GM12878 (cell line): Measurements from ENCODE around the gene FAM167B. TPM values are rescaled to one million over a fixed set of nuclear protein-coding genes. Genes with fewer than 3 reads are reported as not detected.

Experiments used
- ATAC-seq: fragments of 200-7000 bp; cut with Tn5 transposase; 3 replicates; pipeline ENCODE4 v1.9.1; 2020; ENCODE audit warnings: mild to moderate bottlenecking, moderate library complexity
- BruUV-seq: library from RNA; stranded (reverse); fragments of 400-500 nt; replicated peaks from 2 replicates; lab custom pipeline; 2021; lab: Mats Ljungman, UMichigan
- CTCF ChIA-PET: fragments of 300-600 bp; sonication (Branson Sonifier 250); formaldehyde crosslinking; extraction: SDS; loops from one replicate; lab custom pipeline; 2021; ENCODE audit warnings: inconsistent platforms; lab: Yijun Ruan, JAX
- POLR2A ChIA-PET: fragments of 350-600 bp; formaldehyde crosslinking; extraction: SDS; loops from one replicate; lab custom pipeline; 2021; ENCODE audit warnings: inconsistent platforms; lab: Charles Lee
- RAD21 ChIA-PET: fragments of 300-600 bp; sonication (Branson Sonifier 250); formaldehyde crosslinking; loops from one replicate; lab custom pipeline; 2023; ENCODE audit warnings: antibody characterized with exemption; ENCODE audit not compliant: unreplicated experiment; lab: Charles Lee
- SMC1A ChIA-PET: fragments of 300-600 bp; sonication (Branson Sonifier 250); formaldehyde crosslinking; loops from one replicate; lab custom pipeline; 2023; ENCODE audit not compliant: unreplicated experiment, uncharacterized antibody; lab: Charles Lee
- DNase-seq: peaks from one replicate; pipeline ENCODE4 v3.0.0-alpha.2; 2011; ENCODE audit warnings: low read depth, low spot score
- FAIRE-seq: peaks from 3 replicates; lab custom pipeline; 2011; peaks lifted over from hg19 to GRCh38; lab: Jason Lieb, UNC
- H2AFZ ChIP-seq: 2 replicates; pipeline ENCODE4 v1.6.0; 2011; ENCODE audit warnings: low read depth, low read length, control low read depth; ENCODE audit not compliant: control insufficient read depth
- H3K27ac ChIP-seq: 2 replicates; pipeline ENCODE4 v1.5.1; 2011; ENCODE audit warnings: control low read depth; ENCODE audit not compliant: control insufficient read depth, insufficient read depth
- H3K27me3 ChIP-seq, 2 experiments: replicated peaks in 1 of 2; 2 replicates each; pipeline versions ENCODE4 v1.6.0 to v1.6.1; 2011; ENCODE audit warnings: low read length in 1 of 2; ENCODE audit not compliant: control insufficient read depth in 2 of 2, insufficient read depth in 2 of 2
- H3K36me3 ChIP-seq, 2 experiments: 2 replicates each; pipeline ENCODE4 v1.5.1; 2011; ENCODE audit warnings: low read length in 1 of 2; ENCODE audit not compliant: control insufficient read depth in 2 of 2, insufficient read depth in 2 of 2
- H3K4me1 ChIP-seq: 2 replicates; pipeline ENCODE4 v1.6.1; 2011; ENCODE audit warnings: mild to moderate bottlenecking, low read length, moderate library complexity, mixed read lengths; ENCODE audit not compliant: control insufficient read depth, insufficient read depth
- H3K4me2 ChIP-seq: 2 replicates; pipeline ENCODE4 v1.6.0; 2011; ENCODE audit warnings: control low read depth; ENCODE audit not compliant: control insufficient read depth, insufficient read depth
- H3K4me3 ChIP-seq: fragments of 200-600 bp; sonication (generic); 2 replicates; pipeline ENCODE4 v1.5.1; 2016
- H3K79me2 ChIP-seq: 2 replicates; pipeline ENCODE4 v1.6.0; 2011; ENCODE audit warnings: low read length; ENCODE audit not compliant: control insufficient read depth, insufficient read depth
- H3K9ac ChIP-seq: 2 replicates; pipeline ENCODE4 v1.8.0; 2011; ENCODE audit warnings: low read length, control low read depth, mixed read lengths; ENCODE audit not compliant: control insufficient read depth, insufficient read depth
- H3K9me3 ChIP-seq: replicated peaks from 3 replicates; pipeline ENCODE4 v1.5.1; 2011; ENCODE audit warnings: mild to moderate bottlenecking, low read length; ENCODE audit not compliant: control insufficient read depth, insufficient read depth
- H4K20me1 ChIP-seq: 2 replicates; pipeline ENCODE4 v1.6.0; 2011; ENCODE audit not compliant: control insufficient read depth, insufficient read depth
- BHLHE40 ChIP-seq, 2 experiments: fragments of 450-650 bp in 1 of 2; IDR thresholded peaks; 2 replicates each; pipeline ENCODE4 v1.6.1; 2011 to 2017; ENCODE audit warnings: low read depth in 2 of 2, borderline replicate concordance in 1 of 2, improper control_type of control experiment in 1 of 2, low read length in 1 of 2, mild to moderate bottlenecking in 1 of 2
- EP300 ChIP-seq, 2 experiments: fragments of 150-350 bp in 1 of 2; IDR thresholded peaks; 2 replicates each; pipeline ENCODE4 v1.6.1; 2011 to 2012; ENCODE audit warnings: low read depth in 2 of 2, low read length in 2 of 2, borderline replicate concordance in 1 of 2, improper control_type of control experiment in 1 of 2, inconsistent platforms in 1 of 2; ENCODE audit not compliant: control insufficient read depth in 1 of 2
- JUND ChIP-seq: IDR thresholded peaks from 2 replicates; pipeline ENCODE4 v1.6.1; 2012; ENCODE audit warnings: low read depth, mild to moderate bottlenecking, low read length, improper control_type of control experiment, moderate library complexity
- MEF2B ChIP-seq: fragments of 450-650 bp; IDR thresholded peaks from 2 replicates; pipeline ENCODE4 v1.6.1; 2018; ENCODE audit warnings: mild to moderate bottlenecking, moderate library complexity; ENCODE audit not compliant: partially characterized antibody, poor library complexity, severe bottlenecking
- MYC ChIP-seq: IDR thresholded peaks from 2 replicates; pipeline ENCODE4 v1.6.1; 2011; ENCODE audit warnings: mild to moderate bottlenecking, low read length, moderate library complexity, inconsistent platforms; ENCODE audit not compliant: insufficient read depth, insufficient replicate concordance, insufficient read length, severe bottlenecking
- RBBP5 ChIP-seq: fragments of 200-600 bp; sonication (generic); conservative IDR thresholded peaks from 2 replicates; pipeline ENCODE4 v1.6.1; 2016
- TCF12 ChIP-seq: IDR thresholded peaks from 2 replicates; pipeline ENCODE4 v1.6.1; 2011; ENCODE audit warnings: low read depth, mild to moderate bottlenecking, low read length
- TCF7 ChIP-seq: IDR thresholded peaks from 2 replicates; pipeline ENCODE4 v1.6.1; 2014; ENCODE audit warnings: antibody characterized with exemption, borderline replicate concordance
- USF2 ChIP-seq: IDR thresholded peaks from 2 replicates; pipeline ENCODE4 v1.6.1; 2011; ENCODE audit warnings: low read depth, low read length, improper control_type of control experiment, borderline replicate concordance
- YY1 ChIP-seq: IDR thresholded peaks from 2 replicates; pipeline ENCODE4 v1.6.1; 2011; ENCODE audit warnings: low read depth, mild to moderate bottlenecking, low read length
- ZSCAN29 ChIP-seq: fragments of 450-650 bp; IDR thresholded peaks from 2 replicates; pipeline ENCODE4 v1.6.1; 2017; ENCODE audit warnings: mild to moderate bottlenecking, moderate library complexity
- WGBS: methylation state at CpG from one replicate; pipeline ENCODE4 v1.1.6; 2016; ENCODE audit warnings: low lambda C conversion rate; ENCODE audit not compliant: insufficient replicate concordance, insufficient coverage; ENCODE audit errors: missing lambda C conversion rate; 5-methylcytosine and 5-hydroxymethylcytosine counted together
- in situ Hi-C: fragments of 300-500 bp; cut with MboI; formaldehyde crosslinking; loops from 9 replicates; pipeline ENCODE4 v1.14.3; 2018; ENCODE audit warnings: mixed read lengths
- intact Hi-C: fragments of 100-400 bp; cut with micrococcal nuclease; formaldehyde crosslinking; loops from one replicate; pipeline ENCODE4 v1.14.2; 2022; ENCODE audit not compliant: unreplicated experiment
- polyA plus RNA-seq, 11 experiments: library from polyadenylated mRNA; depleted of rRNA in 4 of 11; unstranded in 6 of 11; stranded (reverse) in 5 of 11; fragments of >200 nt; fragmentation: Nextera tagmentation in 4 of 11; fragmentation: Illumina TruSeq in 1 of 11; extraction: Ambion mirVana in 4 of 11; extraction: Trizol in 1 of 11; gene quantifications; 1 replicate in 1 of 11; 2 replicates in 10 of 11; pipeline versions ENCODE4 v1.2.1 to v1.2.3, GENCODE V29; 2011 to 2016; ENCODE audit warnings: inconsistent platforms in 2 of 11, missing spikeins in 2 of 11, low read depth in 1 of 11
- total RNA-seq, 4 experiments: library from RNA; depleted of rRNA in 3 of 4; stranded (reverse); fragments of >200 nt in 3 of 4; fragmentation: Illumina TruSeq in 1 of 4; extraction: Trizol in 1 of 4; gene quantifications; 2 replicates each; pipeline versions ENCODE4 v1.2.1 to v1.2.3, GENCODE V29; 2013 to 2021

The FAM167B gene
- total and polyA plus RNA-seq, 10 of the 15 experiments (the other 5 are each of a cell fraction or from before 2014, with no cell fraction given): 0.07 to 1.2 (median 0.36) TPM; not detected in 2

- Histone ChIP-seq H3K27me3 (no peaks in the 10 kb centered on the region), H3K4me3 (no peak overlapping the region), H3K4me2 (no peak overlapping the region), H3K4me1 (no peaks in the 10 kb centered on the region), H2AFZ (no peak overlapping the region), H3K9me3 (no peaks in the 10 kb centered on the region), H3K36me3 (peaks cover 5 to 8% of the 10 kb centered on the region in 2 experiments; a peak in 3 of 4 replicates), H3K27ac (no peak overlapping the region), H3K9ac (no peak overlapping the region), H3K79me2 (no peaks in the 10 kb centered on the region), H4K20me1 (no peaks in the 10 kb centered on the region)
- intact Hi-C loops: no loop called here
- in situ Hi-C loops: no loop called here
- WGBS: 78% methylated on average over 7 of the region's 7 CpGs
- ATAC-seq (peak; percentile 16; the same call in 1 of the 3 replicates), DNase-seq (no peak), FAIRE-seq (no peak)
- ChIA-PET SMC1A (no interaction called here), RAD21 (no interaction called here), CTCF (interaction anchor here (0.5 to 3.2 kb wide), 2 partner anchors 19 to 57 kb away, joined by 3 to 10 read pairs; partner anchors contain the start of gene HDAC1), POLR2A (no interaction called here)
- BruUV-seq: no TSS peak
- no peak for TF ChIP-seq JUND
Measured at GRCh38 chr1:32234792-32235191, 12.2 kb upstream of the FAM167B start.

- ChIA-PET RAD21 (interaction anchor here (0.8 to 3.0 kb wide), 4 partner anchors 9 to 77 kb away, joined by 3 to 14 read pairs (median 6); partner anchors contain the start of gene HDAC1), POLR2A (interaction anchor here (1.1 to 1.2 kb wide), 2 partner anchors 9 to 18 kb away, joined by 3 to 4 read pairs; no protein-coding TSS in a partner anchor), CTCF (interaction anchor here (0.6 to 6.0 kb wide), 7 partner anchors 10 to 58 kb away, joined by 3 to 50 read pairs (median 6); partner anchors contain the start of genes EIF3I, FAM167B, LCK and TMEM234), SMC1A (interaction anchor here (1.7 to 5.2 kb wide), 3 partner anchors 10 to 162 kb away, joined by 8 to 37 read pairs (median 11); no protein-coding TSS in a partner anchor)
- no peaks in the 10 kb centered on the region for H3K36me3 ChIP-seq
- H3K4me3 ChIP-seq: no peak overlapping the region
- no peaks in the 10 kb centered on the region for H3K79me2 ChIP-seq
- H3K4me1 ChIP-seq: peaks cover 21% of the 10 kb centered on the region
- no peak overlapping the region for H3K4me2 ChIP-seq
- WGBS: 57% methylated on average over 4 of the region's 4 CpGs
- H3K9ac ChIP-seq: no peak overlapping the region
- no peak overlapping the region for H2AFZ ChIP-seq
- in situ Hi-C loops (no loop called here), intact Hi-C loops (no loop called here)
- H3K27me3 ChIP-seq: no peaks in the 10 kb centered on the region
- no peaks in the 10 kb centered on the region for H4K20me1 ChIP-seq
- H3K9me3 ChIP-seq: no peaks in the 10 kb centered on the region
- H3K27ac ChIP-seq: no peak overlapping the region
- FAIRE-seq (no peak), ATAC-seq (no peak), DNase-seq (no peak)
- BruUV-seq: no TSS peak
- TF ChIP-seq BHLHE40 (IDR thresholded peaks at IDR 0.05; ENCODE audit: borderline replicate concordance in 1 of 2, low read depth in 2 of 2, low read length in 1 of 2) (no peak), USF2 (no peak), TCF12 (no peak), ZSCAN29 (no peak), RBBP5 (no peak), YY1 (no peak), MEF2B (no peak), EP300 (IDR thresholded peaks at IDR 0.05; ENCODE audit: borderline replicate concordance in 1 of 2, control insufficient read depth in 1 of 2, low read depth in 2 of 2, low read length in 2 of 2) (no peak), MYC (no peak), TCF7 (no peak)
Measured at GRCh38 chr1:32239337-32239736, 7.7 kb upstream of the FAM167B start.
